Activated T-cell treated with anti-CD3 and anti-CD28 coated beads, Interleukin-2, amount 50 U/mL, for 1 hour (primary cell): ENCODE measurements around the gene TAF9.
A peak's percentile ranks its signal among the peaks of the same experiment; 100 is the strongest.
"Not testable (repeated sequence)": the region's sequence is repeated elsewhere in the genome, so short reads cannot be mapped to it uniquely, and the experiment has no call there.

Experiments used
- DNase-seq: peaks from one replicate; pipeline ENCODE4 v3.0.0-alpha.2; 2020

Gene TAF9

GRCh38 chr5:69334793-69335268, 34.5 kb downstream of the TAF9 start:
- peak; percentile 75 for DNase-seq

GRCh38 chr5:69333668-69334315, 35.5 kb downstream of the TAF9 start:
- DNase-seq = not testable (repeated sequence)

- no peak for DNase-seq
These were observed 37.5 kb downstream of the TAF9 start for GRCh38 chr5:69331528-69332445.

GRCh38 chr5:69329905-69330489, 39.3 kb downstream of the TAF9 start:
- no peak for DNase-seq

GRCh38 chr5:69326365-69326764, 43.0 kb downstream of the TAF9 start:
- DNase-seq = no peak

- DNase-seq = no peak
These were observed 51.9 kb downstream of the TAF9 start for GRCh38 chr5:69317391-69317790.

GRCh38 chr5:69315972-69316371, 53.3 kb downstream of the TAF9 start:
- DNase-seq = no peak
